Measurements from ENCODE around the gene C10orf105. TPM values are rescaled to one million over a fixed set of nuclear protein-coding genes. Genes with fewer than 3 reads are reported as not detected.

The C10orf105 gene
- total RNA-seq, 1 donor from 2014 or later: not detected

- Mint-ChIP-seq H3K36me3 (ENCODE audit: low read depth) (no peaks in the 10 kb centered on the region), H3K27ac (ENCODE audit: unreplicated experiment) (no peak overlapping the region), H3K27me3 (ENCODE audit: low read depth) (peaks cover 7% of the 10 kb centered on the region), H3K9me3 (ENCODE audit: low read depth) (peaks cover 7% of the 10 kb centered on the region), H3K4me1 (ENCODE audit: low read depth) (no peaks in the 10 kb centered on the region), H3K4me3 (ENCODE audit: unreplicated experiment) (no peak overlapping the region)
- TF ChIP-seq, protein P1, sequence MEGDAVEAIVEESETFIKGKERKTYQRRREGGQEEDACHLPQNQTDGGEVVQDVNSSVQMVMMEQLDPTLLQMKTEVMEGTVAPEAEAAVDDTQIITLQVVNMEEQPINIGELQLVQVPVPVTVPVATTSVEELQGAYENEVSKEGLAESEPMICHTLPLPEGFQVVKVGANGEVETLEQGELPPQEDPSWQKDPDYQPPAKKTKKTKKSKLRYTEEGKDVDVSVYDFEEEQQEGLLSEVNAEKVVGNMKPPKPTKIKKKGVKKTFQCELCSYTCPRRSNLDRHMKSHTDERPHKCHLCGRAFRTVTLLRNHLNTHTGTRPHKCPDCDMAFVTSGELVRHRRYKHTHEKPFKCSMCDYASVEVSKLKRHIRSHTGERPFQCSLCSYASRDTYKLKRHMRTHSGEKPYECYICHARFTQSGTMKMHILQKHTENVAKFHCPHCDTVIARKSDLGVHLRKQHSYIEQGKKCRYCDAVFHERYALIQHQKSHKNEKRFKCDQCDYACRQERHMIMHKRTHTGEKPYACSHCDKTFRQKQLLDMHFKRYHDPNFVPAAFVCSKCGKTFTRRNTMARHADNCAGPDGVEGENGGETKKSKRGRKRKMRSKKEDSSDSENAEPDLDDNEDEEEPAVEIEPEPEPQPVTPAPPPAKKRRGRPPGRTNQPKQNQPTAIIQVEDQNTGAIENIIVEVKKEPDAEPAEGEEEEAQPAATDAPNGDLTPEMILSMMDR (IDR thresholded peaks at IDR 0.05): no peak
- no peak for DNase-seq (ENCODE audit: low spot score)
Measured at GRCh38 chr10:71737834-71738197, 18.2 kb upstream of the C10orf105 start.

DNA sequence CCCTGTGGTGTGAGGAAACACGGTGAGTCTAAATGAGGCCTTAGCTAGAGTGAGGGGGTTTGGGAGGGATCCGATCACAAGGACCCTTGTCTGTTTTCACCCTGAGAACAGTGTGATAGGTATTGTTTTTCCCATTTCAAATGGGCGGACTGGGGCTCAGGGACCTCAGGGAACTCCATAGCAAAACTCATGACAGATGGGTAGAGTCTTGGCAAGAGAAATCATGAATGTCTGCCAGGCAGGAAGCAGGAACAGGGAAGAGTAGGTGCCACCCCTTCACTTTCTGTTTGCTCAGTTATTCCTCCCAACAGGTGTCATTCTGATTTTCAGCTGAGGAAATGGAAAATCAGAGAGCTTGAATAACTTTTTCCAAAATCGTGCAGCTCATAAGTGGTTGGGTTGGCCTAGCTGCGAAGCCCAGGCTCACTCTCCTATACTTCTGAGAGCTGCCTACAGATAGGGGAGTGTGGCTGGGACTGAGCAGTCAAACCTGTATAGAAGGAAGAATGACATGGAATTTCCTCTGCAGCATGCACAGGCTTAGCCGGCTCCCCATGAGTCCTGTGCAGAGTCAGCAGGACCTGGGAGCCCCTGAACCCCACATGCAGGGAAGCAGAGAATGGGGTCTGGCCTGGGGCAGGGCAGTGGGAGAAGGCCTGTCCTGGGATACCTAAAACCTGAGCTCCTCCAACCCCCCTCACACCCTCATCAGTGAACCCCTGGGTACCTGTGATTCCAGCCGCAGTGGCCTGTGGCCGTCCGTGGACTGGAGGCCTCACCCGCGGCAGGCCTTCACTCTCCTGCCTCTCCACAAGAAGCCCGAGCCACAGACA is 17.6 kb upstream of the C10orf105 start:
- H3K27ac Mint-ChIP-seq (ENCODE audit: unreplicated experiment): no peak overlapping the region
- H3K9me3 Mint-ChIP-seq (ENCODE audit: low read depth): peaks cover under 1% of the 10 kb centered on the region
- no peaks in the 10 kb centered on the region for H3K36me3 Mint-ChIP-seq (ENCODE audit: low read depth)
- H3K4me3 Mint-ChIP-seq (ENCODE audit: unreplicated experiment): no peak overlapping the region
- no peaks in the 10 kb centered on the region for H3K4me1 Mint-ChIP-seq (ENCODE audit: low read depth)
- no peak for DNase-seq (ENCODE audit: low spot score)
- TF ChIP-seq, protein P1 (IDR thresholded peaks at IDR 0.05): no peak
- peaks cover 13% of the 10 kb centered on the region for H3K27me3 Mint-ChIP-seq (ENCODE audit: low read depth)

DNA sequence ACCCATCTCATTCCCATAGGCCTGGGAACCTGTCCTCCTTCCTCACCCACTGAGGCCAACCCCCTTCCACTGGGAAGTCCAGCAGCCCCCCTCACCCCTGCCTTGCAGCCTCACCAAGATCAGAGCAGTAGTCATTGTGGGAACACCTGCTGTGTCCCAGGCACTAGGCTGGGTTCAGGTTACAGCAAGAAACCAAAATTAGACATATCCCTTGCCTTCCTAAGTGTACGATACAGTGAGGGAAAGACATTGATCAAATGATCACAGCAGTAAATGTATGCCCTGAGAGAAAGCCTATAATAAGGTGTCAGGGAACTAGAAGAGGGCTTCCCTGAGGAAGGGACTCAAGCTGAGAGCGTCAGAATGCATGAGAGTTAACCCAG is 17.0 kb upstream of the C10orf105 start:
- Mint-ChIP-seq H3K9me3 (ENCODE audit: low read depth) (no peaks in the 10 kb centered on the region), H3K27ac (ENCODE audit: unreplicated experiment) (no peak overlapping the region), H3K4me1 (ENCODE audit: low read depth) (no peaks in the 10 kb centered on the region), H3K36me3 (ENCODE audit: low read depth) (no peaks in the 10 kb centered on the region), H3K27me3 (ENCODE audit: low read depth) (peaks cover 13% of the 10 kb centered on the region), H3K4me3 (ENCODE audit: unreplicated experiment) (no peak overlapping the region)
- no peak for DNase-seq (ENCODE audit: low spot score)
- TF ChIP-seq, protein P1 (IDR thresholded peaks at IDR 0.05): no peak

GRCh38 chr10:71735709-71736569 is 16.4 kb upstream of the C10orf105 start:
- Mint-ChIP-seq H3K4me3 (ENCODE audit: unreplicated experiment) (no peak overlapping the region), H3K27ac (ENCODE audit: unreplicated experiment) (no peak overlapping the region), H3K9me3 (ENCODE audit: low read depth) (no peaks in the 10 kb centered on the region), H3K36me3 (ENCODE audit: low read depth) (no peaks in the 10 kb centered on the region), H3K4me1 (ENCODE audit: low read depth) (no peaks in the 10 kb centered on the region), H3K27me3 (ENCODE audit: low read depth) (peaks cover 13% of the 10 kb centered on the region)
- DNase-seq (ENCODE audit: low spot score): no peak
- TF ChIP-seq, protein P1 (IDR thresholded peaks at IDR 0.05): no peak

- H3K4me3 Mint-ChIP-seq (ENCODE audit: unreplicated experiment): no peak overlapping the region
- no peak for DNase-seq (ENCODE audit: low spot score)
- no peaks in the 10 kb centered on the region for H3K36me3 Mint-ChIP-seq (ENCODE audit: low read depth)
- TF ChIP-seq, protein P1 (IDR thresholded peaks at IDR 0.05): no peak
- H3K9me3 Mint-ChIP-seq (ENCODE audit: low read depth): no peaks in the 10 kb centered on the region
- H3K27ac Mint-ChIP-seq (ENCODE audit: unreplicated experiment): no peak overlapping the region
- no peaks in the 10 kb centered on the region for H3K4me1 Mint-ChIP-seq (ENCODE audit: low read depth)
- H3K27me3 Mint-ChIP-seq (ENCODE audit: low read depth): peaks cover 13% of the 10 kb centered on the region
Measured at GRCh38 chr10:71734797-71735196, 15.2 kb upstream of the C10orf105 start.
